ENCODE data around the gene PPM1H.
A peak's percentile ranks its signal among the peaks of the same experiment; 100 is the strongest.

The PPM1H gene

GRCh38 chr12:62654326-62655241 lies 280.4 kb downstream of the PPM1H start:
- peaks cover 43% of the 10 kb centered on the region for H3K27me3 Mint-ChIP-seq (ENCODE audit: low read depth)

GRCh38 chr12:62653740-62654139 lies 281.2 kb downstream of the PPM1H start:
- H3K36me3 Mint-ChIP-seq (ENCODE audit: low read depth) = no peaks in the 10 kb centered on the region
- no peak for DNase-seq (ENCODE audit: low spot score)
- no peak overlapping the region for H3K4me3 Mint-ChIP-seq
- peaks cover 9% of the 10 kb centered on the region for H3K4me1 Mint-ChIP-seq (ENCODE audit: low read depth)
- H3K9me3 Mint-ChIP-seq = no peaks in the 10 kb centered on the region
- no peak overlapping the region for H3K27ac Mint-ChIP-seq
- H3K27me3 Mint-ChIP-seq (ENCODE audit: low read depth) = peaks cover 38% of the 10 kb centered on the region

More at GRCh38 chr12:62654326-62655241, 280.4 kb downstream of the PPM1H start:
- no peaks in the 10 kb centered on the region for H3K9me3 Mint-ChIP-seq
- H3K4me1 Mint-ChIP-seq (ENCODE audit: low read depth) = peaks cover 9% of the 10 kb centered on the region
- H3K4me3 Mint-ChIP-seq = no peak overlapping the region
- no peaks in the 10 kb centered on the region for H3K36me3 Mint-ChIP-seq (ENCODE audit: low read depth)
- H3K27ac Mint-ChIP-seq = no peak overlapping the region
- no peak for DNase-seq (ENCODE audit: low spot score)

GRCh38 chr12:62653304-62653703 lies 281.6 kb downstream of the PPM1H start:
- no peaks in the 10 kb centered on the region for H3K36me3 Mint-ChIP-seq (ENCODE audit: low read depth)
- DNase-seq (ENCODE audit: low spot score) = no peak
- peaks cover 9% of the 10 kb centered on the region for H3K4me1 Mint-ChIP-seq (ENCODE audit: low read depth)
- H3K9me3 Mint-ChIP-seq = no peaks in the 10 kb centered on the region
- H3K4me3 Mint-ChIP-seq = no peak overlapping the region
- H3K27ac Mint-ChIP-seq = no peak overlapping the region
- H3K27me3 Mint-ChIP-seq (ENCODE audit: low read depth) = peaks cover 36% of the 10 kb centered on the region

- Mint-ChIP-seq H3K4me3 (no peak overlapping the region), H3K27ac (no peak overlapping the region), H3K36me3 (ENCODE audit: low read depth) (no peaks in the 10 kb centered on the region), H3K27me3 (ENCODE audit: low read depth) (peaks cover 24% of the 10 kb centered on the region), H3K4me1 (ENCODE audit: low read depth) (peaks cover 7% of the 10 kb centered on the region), H3K9me3 (no peaks in the 10 kb centered on the region)
- no peak for DNase-seq (ENCODE audit: low spot score)
Observed at GRCh38 chr12:62651138-62651537, 283.8 kb downstream of the PPM1H start.

GRCh38 chr12:62649412-62650138 lies 285.4 kb downstream of the PPM1H start:
- no peaks in the 10 kb centered on the region for H3K9me3 Mint-ChIP-seq
- peaks cover 3% of the 10 kb centered on the region for H3K4me1 Mint-ChIP-seq (ENCODE audit: low read depth)
- no peak for DNase-seq (ENCODE audit: low spot score)
- peaks cover 23% of the 10 kb centered on the region for H3K27me3 Mint-ChIP-seq (ENCODE audit: low read depth)
- H3K36me3 Mint-ChIP-seq (ENCODE audit: low read depth) = no peaks in the 10 kb centered on the region
- no peak overlapping the region for H3K27ac Mint-ChIP-seq
- H3K4me3 Mint-ChIP-seq = no peak overlapping the region

- H3K27ac Mint-ChIP-seq = no peak overlapping the region
- no peaks in the 10 kb centered on the region for H3K36me3 Mint-ChIP-seq (ENCODE audit: low read depth)
- peaks cover 15% of the 10 kb centered on the region for H3K27me3 Mint-ChIP-seq (ENCODE audit: low read depth)
Observed at GRCh38 chr12:62647586-62647985, 287.4 kb downstream of the PPM1H start.

GRCh38 chr12:62646566-62646965 lies 288.4 kb downstream of the PPM1H start:
- peaks cover under 1% of the 10 kb centered on the region for H3K4me1 Mint-ChIP-seq (ENCODE audit: low read depth)
- peaks cover 7% of the 10 kb centered on the region for H3K27me3 Mint-ChIP-seq (ENCODE audit: low read depth)
- H3K9me3 Mint-ChIP-seq = no peaks in the 10 kb centered on the region
- no peaks in the 10 kb centered on the region for H3K36me3 Mint-ChIP-seq (ENCODE audit: low read depth)
- H3K27ac Mint-ChIP-seq = no peak overlapping the region
- no peak overlapping the region for H3K4me3 Mint-ChIP-seq
- no peak for DNase-seq (ENCODE audit: low spot score)

More at GRCh38 chr12:62647586-62647985, 287.4 kb downstream of the PPM1H start:
- no peak overlapping the region for H3K4me3 Mint-ChIP-seq
- no peak for DNase-seq (ENCODE audit: low spot score)
- no peaks in the 10 kb centered on the region for H3K9me3 Mint-ChIP-seq
- no peaks in the 10 kb centered on the region for H3K4me1 Mint-ChIP-seq (ENCODE audit: low read depth)

GRCh38 chr12:62643486-62643885 lies 291.5 kb downstream of the PPM1H start:
- H3K27me3 Mint-ChIP-seq (ENCODE audit: low read depth) = peaks cover 3% of the 10 kb centered on the region
- H3K27ac Mint-ChIP-seq = no peak overlapping the region
- no peaks in the 10 kb centered on the region for H3K36me3 Mint-ChIP-seq (ENCODE audit: low read depth)
- no peak overlapping the region for H3K4me3 Mint-ChIP-seq
- peaks cover 8% of the 10 kb centered on the region for H3K4me1 Mint-ChIP-seq (ENCODE audit: low read depth)
- H3K9me3 Mint-ChIP-seq = no peaks in the 10 kb centered on the region
- no peak for DNase-seq (ENCODE audit: low spot score)

- Mint-ChIP-seq H3K4me1 (ENCODE audit: low read depth) (peaks cover 8% of the 10 kb centered on the region), H3K9me3 (no peaks in the 10 kb centered on the region), H3K27ac (no peak overlapping the region), H3K36me3 (ENCODE audit: low read depth) (no peaks in the 10 kb centered on the region), H3K27me3 (ENCODE audit: low read depth) (peaks cover 7% of the 10 kb centered on the region), H3K4me3 (no peak overlapping the region)
- DNase-seq (ENCODE audit: low spot score) = no peak
Observed at GRCh38 chr12:62642486-62642885, 292.5 kb downstream of the PPM1H start.

GRCh38 chr12:62640910-62641448 lies 294.0 kb downstream of the PPM1H start:
- peak overlapping the region; percentile 74 for H3K27ac Mint-ChIP-seq
- no peaks in the 10 kb centered on the region for H3K9me3 Mint-ChIP-seq
- peaks cover 8% of the 10 kb centered on the region for H3K4me1 Mint-ChIP-seq (ENCODE audit: low read depth)
- peaks cover 13% of the 10 kb centered on the region for H3K27me3 Mint-ChIP-seq (ENCODE audit: low read depth)
- peak overlapping the region; percentile 48 for H3K4me3 Mint-ChIP-seq
- no peaks in the 10 kb centered on the region for H3K36me3 Mint-ChIP-seq (ENCODE audit: low read depth)
- DNase-seq (ENCODE audit: low spot score) = peak; percentile 46

- Mint-ChIP-seq H3K36me3 (ENCODE audit: low read depth) (no peaks in the 10 kb centered on the region), H3K4me3 (no peak overlapping the region), H3K4me1 (ENCODE audit: low read depth) (peaks cover 8% of the 10 kb centered on the region), H3K9me3 (no peaks in the 10 kb centered on the region), H3K27me3 (ENCODE audit: low read depth) (peaks cover 43% of the 10 kb centered on the region), H3K27ac (no peak overlapping the region)
- no peak for DNase-seq (ENCODE audit: low spot score)
Observed at GRCh38 chr12:62637679-62638078, 297.3 kb downstream of the PPM1H start.

GRCh38 chr12:62635649-62636048 lies 299.3 kb downstream of the PPM1H start:
- peaks cover 63% of the 10 kb centered on the region for H3K27me3 Mint-ChIP-seq (ENCODE audit: low read depth)

GRCh38 chr12:62632411-62632918 lies 302.5 kb downstream of the PPM1H start:
- Mint-ChIP-seq H3K4me3 (peak overlapping the region; percentile 73), H3K9me3 (no peaks in the 10 kb centered on the region), H3K27me3 (ENCODE audit: low read depth) (peaks cover 84% of the 10 kb centered on the region), H3K4me1 (ENCODE audit: low read depth) (peaks cover 5% of the 10 kb centered on the region), H3K27ac (no peak overlapping the region), H3K36me3 (ENCODE audit: low read depth) (no peaks in the 10 kb centered on the region)
- DNase-seq (ENCODE audit: low spot score) = no peak

More at GRCh38 chr12:62635649-62636048, 299.3 kb downstream of the PPM1H start:
- H3K4me3 Mint-ChIP-seq = no peak overlapping the region
- no peaks in the 10 kb centered on the region for H3K36me3 Mint-ChIP-seq (ENCODE audit: low read depth)
- DNase-seq (ENCODE audit: low spot score) = no peak
- H3K27ac Mint-ChIP-seq = no peak overlapping the region
- peaks cover 5% of the 10 kb centered on the region for H3K4me1 Mint-ChIP-seq (ENCODE audit: low read depth)
- H3K9me3 Mint-ChIP-seq = no peaks in the 10 kb centered on the region

All from T-helper 2 cell treated with Interferon-gamma antibody and Interleukin-4, amounts not matched to agents 5 μg/mL and 100 μg/mL, for 36 hours (primary cell).